NCI-H187 (cell line): ENCODE data around the gene SAPCD1.
A peak's percentile ranks its signal among the peaks of the same experiment; 100 is the strongest.

Experiments
- DNase-seq, 2 experiments: peaks; one replicate each; lab custom pipeline; 2025; lab: John Stamatoyannopoulos, UW

SAPCD1 gene

DNA sequence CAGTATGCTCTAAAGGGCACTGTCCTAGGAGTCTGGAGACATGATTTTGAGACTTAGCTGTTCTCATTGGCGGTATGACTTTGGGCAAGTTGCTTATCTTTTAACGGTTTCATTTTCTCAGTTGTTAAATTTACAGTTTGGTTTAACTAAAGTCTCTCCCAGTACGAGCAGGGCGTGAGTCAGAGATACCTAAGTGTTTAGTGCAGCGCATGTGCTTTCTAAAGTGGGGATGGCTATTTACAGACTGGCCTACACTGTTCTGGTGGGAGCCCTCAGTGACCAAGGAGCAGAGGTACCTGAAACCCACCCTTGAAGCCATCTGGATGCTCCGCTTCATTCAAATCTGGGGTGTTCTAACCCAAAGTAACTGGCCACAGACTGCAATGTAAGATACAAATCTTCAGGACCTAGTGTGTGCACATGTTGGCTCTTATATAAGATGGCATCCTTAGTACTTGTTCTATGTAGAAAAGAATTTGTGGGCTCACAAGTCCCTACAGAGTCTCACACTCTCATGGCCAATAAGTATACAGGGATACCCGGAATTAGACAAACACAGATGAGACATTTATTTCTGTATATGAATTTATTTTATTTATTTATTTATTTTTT lies 11.9 kb upstream of the SAPCD1 start:
- no peak for DNase-seq

DNA sequence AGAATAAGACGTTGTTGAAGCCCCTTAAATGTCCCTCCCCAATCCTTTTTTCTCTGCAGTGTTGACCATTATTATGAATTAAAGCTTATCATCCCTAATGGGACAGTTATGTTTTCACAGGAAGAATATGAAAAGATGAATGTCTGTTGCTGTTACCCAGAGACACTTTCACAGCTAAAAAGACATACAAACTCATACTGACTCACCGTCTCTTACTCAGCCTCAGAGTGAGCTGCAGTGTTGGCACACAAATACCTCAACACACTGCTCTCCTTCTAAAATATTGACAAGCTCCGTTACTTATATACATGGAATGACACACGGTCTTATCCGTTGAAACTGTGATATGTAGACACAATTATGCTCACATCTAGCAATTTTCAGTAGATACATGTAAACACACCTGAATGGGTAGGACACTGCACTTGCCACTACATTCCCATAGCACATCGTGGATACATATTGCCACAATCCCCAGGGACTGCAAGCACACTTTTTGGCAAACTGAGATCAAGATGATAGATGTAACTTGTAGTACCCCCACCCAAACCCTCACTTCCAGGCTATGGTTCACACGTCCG lies 9.6 kb upstream of the SAPCD1 start:
- no peak for DNase-seq

DNA sequence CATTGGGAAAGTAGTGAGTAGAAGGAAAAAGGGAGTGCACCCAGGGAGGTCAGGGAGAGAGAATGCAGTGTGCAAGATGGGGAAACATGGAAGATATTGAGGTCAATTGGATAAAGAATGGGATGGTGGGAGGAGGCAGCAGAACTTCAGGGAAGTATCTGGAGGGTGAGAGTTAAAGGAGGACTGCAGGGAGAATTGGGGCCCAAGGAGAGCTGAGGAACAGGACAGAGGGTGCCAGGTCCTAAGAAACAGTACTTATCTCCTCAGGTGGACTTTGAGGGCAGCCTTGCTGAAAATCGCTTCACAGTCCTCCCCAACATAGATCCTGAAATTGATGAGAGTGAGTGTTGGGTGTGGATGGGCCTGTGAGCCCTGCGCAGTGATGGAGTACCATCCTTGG lies 4.2 kb upstream of the SAPCD1 start:
- DNase-seq, result no peak

DNA sequence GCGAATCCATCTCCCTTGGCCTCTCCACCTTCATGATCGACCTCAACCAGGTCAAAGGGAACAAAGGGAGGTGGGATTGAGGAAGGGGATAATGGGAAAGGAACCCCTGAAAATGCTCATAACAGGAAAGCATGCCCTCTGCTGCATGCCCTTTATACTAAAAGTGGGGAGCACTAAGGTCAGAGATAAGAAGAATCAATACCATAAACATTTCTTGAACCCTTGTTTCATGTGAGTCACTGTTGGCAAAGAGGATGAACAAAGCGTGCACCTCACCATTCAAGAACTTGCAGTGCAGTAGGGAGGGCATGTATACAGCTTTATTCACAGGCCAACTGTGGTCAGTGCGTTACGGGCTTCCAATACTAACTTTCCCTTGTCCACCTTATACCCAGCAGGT lies 1.7 kb upstream of the SAPCD1 start:
- no peak for DNase-seq

DNA sequence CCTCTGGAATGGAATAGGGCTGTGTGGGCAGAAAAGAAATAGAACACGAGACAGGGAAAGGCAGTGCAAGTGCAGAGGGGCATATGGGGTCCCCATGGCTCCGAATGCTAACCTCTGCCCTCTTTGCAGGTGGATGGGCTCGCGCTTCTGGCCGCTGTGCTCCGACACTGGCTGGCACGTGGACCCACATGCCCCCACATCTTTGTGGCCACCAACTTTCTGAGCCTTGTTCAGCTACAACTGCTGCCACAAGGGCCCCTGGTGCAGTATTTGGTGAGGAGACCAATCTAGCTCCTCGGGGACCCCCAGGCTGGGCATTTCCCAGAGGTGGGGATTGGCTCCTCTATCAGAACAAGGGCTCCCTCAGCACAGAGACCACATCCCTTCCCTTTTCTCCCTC lies 1.1 kb upstream of the SAPCD1 start:
- DNase-seq, result no peak

DNA sequence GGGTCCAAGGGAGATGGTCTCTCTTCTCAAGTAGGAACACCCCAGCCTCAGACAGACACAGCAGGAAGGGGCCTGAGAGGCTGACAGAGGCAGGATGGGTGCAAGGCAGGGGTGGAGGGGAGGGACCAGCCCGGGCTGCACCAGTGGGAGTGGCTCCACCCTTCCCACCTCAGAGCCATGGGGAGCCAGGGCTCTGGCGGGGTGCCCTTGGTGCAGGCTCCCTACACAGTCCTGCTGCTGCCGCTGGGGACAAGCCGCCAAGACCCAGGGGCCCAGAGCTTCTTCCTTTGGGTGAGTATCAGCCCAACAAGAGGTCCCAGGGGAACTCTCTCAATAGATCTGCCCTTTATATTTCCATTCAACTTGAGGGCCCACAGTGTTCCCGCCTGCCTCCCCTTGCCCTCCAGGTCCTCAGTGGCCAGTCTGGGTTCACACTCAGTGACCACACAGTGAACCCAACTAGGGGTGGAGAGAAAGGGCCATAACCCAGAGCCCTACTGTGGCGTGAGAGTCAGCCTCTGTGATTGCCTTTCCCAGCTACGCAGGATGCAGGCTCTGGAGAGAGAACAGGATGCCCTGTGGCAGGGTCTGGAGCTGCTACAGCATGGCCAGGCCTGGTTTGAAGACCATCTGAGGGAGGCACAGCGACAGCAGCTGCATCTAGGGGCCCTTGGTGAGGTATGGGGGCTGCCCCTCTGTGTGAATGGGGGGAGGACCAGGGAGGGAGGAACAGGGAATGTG lies 592 bp downstream of the SAPCD1 start:
- DNase-seq, result no peak

DNA sequence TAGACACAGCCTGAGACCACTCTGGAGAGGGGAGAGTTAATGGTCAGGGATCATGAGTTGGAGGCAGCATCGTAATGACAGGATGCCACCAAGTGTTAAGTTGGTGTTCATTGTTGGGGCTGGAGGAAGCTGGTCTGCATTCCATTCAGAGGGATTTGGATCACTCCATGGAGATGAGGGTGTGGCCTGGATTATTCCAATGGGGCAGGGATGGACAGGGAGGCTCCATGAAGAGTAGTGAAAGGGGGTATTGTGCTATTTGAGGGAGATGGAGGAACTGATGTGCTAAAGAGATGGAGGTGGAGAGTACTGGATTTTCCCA lies 1.1 kb downstream of the SAPCD1 start:
- no peak for DNase-seq

DNA sequence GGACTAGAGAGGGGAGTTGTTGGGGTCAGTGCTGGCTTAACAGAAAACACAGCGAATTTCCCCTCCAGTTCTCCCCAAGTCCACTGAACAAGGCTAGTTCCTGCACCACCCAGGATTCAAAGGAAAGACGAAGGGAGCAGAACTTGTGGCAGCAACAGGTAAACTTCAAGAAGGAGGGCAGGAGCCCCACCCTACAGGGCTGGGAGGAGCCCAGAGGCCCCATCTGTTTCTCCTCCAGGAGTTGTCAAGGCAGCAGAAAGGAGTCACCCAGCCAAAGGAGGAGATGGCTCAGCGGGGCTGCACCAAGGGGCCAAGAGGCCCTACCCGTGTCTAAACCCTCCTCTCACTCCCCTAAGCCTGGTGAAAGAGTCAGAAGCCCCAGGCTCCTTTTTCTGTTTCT lies 1.7 kb downstream of the SAPCD1 start:
- DNase-seq, result no peak

DNA sequence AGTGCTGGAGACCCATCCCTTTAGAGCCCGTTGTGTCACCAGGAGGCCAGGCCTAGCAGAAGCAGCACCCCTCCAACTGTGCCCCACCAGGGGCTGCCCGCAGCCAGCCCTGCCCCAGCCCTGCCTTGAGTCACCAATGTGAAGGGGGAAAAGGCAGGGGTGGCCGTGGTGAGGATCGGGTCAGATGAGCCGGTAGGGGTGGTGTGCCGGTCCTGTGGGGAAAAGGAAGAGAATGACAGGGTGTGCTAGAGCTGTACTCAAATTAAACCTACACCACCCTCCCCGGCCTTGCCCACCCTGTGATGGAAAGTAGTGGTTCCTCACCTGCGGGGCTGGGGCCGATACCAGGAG lies 3.1 kb downstream of the SAPCD1 start:
- DNase-seq, result no peak

DNA sequence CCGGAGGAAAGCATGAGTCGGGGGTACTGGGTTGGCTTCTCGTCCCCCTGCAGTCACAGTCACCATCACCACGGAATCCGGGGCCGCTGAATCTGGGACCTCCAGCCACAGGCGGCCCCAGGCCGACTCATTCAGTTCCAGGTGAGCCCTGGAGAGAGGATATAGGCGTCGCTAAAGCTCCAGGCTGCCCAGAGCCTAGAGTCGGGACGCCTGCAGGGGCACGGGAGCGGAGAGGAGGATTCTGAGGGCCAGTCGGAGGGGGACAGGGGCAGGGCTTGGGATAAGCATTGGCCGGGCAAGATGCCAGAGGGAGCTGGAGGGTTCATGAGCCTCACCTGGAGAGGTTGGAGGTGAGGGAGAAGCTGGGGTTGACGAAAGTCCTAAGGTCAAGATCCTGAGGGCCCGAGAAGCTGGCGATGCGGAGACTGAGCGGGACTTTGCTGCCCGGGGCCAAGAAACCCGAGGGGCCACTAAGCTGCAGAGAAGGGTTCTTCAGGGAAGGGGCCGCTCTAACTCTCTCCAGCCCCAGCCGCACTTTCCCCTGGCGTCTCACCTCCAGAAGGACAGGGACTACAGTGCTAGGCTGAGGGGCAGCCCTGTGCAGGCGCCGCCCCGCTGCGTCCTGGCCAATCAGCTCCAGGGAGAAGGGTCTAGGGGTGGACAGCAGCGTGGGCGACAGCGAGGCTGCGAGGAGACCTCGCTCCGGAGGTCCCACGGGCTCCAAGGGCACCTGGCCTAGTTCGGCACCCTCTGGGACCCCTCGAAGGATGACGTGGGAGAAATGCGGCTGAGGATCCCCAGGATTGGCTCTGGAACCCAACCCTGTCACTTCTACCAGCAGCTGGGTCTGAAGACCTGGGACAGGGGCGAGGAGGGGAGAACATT lies 3.7 kb downstream of the SAPCD1 start:
- DNase-seq, result no peak

DNA sequence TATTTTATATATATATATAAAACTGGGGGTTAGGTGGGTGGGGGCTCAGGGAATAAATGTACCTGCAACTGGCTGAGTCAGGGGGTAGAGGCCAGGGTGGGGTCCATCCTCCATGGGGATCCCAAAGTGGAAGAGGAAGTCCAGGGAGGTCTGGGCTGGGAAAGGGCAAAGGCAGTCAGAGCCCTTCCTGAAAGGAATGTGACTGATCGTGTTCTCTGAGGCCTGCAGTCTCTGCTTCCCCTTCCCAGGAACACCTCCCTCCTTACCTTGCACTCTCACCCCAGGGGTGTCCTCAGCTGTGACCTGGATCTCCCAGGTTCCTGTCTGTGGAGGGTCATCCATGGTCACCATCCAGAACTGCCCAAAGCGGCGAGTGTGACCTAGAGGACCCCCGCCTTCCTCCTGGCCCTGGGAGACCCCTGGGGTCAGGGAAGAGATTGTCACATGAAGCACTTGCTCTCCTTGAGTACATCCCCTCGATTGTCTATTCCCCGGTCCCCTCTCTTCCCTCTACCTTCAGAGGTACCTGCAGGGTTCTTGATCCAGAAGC lies 4.7 kb downstream of the SAPCD1 start:
- no peak for DNase-seq

DNA sequence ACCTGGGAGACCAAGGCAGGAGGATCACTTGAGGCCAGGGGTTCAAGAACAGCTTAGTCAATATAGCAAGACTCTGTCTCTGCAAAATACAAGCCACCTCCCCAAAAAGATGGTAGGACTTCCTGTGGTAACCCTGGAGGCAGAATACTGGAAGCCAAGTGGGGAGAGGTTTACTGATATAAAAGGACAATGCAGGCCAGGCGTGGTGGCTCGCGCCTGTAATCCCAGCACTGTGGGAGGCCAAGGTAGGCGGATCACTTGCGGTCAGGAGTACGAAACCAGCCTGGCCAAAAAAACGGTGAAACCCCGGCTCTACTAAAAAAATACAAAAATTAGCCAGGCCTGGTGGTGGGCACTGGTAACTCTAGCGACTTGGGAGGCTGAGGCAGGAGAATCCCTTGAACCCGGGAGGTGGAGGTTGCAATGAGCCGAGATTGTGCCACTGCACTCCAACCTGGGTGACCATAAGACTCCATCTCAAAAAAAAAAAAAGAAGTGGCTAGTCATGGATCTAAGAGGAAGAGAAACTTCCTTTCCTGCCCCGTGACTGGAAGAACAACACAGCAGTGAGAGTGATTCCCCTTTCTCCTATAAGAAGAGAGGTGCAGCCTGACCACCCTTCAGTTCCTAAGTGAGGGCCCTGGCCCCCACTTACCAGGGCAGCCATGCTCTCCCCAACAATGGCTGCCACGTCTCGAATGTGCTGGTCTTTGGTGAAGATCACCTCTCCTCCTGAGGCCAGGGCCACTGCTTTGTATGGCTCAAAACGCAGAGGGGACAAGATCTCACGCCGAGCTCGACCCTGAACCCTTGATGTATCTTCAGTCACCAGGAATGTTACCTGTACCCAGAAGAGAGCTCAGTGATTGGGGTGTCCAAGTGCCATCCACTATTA lies 6.2 kb downstream of the SAPCD1 start:
- no peak for DNase-seq

DNA sequence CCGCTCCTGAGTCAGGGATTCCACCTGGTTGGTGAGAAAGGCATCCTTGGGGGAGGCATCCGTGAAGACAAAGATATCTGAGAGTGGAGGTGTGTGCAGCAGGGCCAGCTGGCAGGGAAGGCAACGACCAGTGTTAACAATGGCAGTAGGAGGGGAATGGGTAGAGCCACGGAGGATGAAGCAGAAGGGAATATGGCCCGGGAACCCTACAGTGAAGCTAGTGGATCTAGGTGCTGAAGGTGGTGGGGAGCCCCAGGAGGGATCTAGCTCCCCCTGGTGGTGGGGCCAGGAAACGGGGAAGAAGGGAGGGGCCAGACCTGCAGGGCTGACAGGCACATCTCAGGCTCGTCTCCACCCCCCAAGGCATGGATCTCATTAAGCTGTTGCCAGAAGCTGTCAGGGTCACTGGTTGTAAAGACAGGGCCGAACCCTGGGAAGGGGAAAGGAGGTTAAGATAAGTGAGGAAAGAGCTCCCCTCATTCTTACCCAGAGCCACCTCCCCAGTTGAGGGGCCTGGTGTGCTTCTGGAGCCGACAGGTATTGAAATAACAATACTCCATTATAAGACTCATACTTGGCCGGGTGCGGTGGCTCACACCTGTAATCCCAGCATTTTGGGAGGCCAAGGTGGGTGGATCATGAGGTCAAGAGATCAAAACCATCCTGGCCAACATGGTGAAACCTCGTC lies 7.4 kb downstream of the SAPCD1 start:
- peak in 1 of 2 experiments; percentile 20 for DNase-seq

DNA sequence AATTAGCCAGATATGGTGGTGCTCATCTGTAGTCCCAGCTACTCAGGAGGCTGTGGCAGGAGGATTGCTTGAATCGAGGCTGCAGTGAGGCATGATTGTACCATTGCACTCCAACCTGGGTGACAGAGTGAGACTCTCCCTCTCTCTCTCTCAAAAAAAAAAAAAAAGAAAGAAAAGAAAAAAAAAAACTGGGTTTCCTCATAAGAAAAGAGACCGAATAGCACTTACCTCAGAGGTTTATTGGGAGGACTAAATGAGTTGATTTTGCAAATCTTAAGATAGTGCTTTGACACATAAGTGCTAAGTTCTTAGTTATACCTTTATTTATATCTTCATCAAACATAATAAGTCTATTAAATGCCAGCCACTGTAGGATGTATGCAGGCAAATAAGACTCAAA lies 8.4 kb downstream of the SAPCD1 start:
- no peak for DNase-seq

DNA sequence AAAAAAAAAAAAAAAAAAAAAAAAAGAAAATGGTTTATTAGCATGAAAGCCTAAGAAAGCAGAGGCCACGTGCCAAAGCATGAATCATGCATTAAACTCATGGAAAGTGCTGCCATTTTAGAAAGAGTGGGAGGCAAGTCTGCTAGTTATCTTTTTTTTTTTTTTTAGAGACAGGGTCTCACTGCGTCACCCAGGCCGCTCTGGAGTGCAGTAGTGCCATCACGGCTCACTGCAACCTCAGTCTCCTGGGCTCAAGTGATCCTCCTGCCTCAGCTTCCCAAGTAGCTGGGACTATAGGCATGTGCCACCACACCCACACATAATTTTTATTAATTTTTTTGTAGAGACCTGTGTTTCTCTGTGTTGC lies 9.5 kb downstream of the SAPCD1 start:
- DNase-seq, result no peak

DNA sequence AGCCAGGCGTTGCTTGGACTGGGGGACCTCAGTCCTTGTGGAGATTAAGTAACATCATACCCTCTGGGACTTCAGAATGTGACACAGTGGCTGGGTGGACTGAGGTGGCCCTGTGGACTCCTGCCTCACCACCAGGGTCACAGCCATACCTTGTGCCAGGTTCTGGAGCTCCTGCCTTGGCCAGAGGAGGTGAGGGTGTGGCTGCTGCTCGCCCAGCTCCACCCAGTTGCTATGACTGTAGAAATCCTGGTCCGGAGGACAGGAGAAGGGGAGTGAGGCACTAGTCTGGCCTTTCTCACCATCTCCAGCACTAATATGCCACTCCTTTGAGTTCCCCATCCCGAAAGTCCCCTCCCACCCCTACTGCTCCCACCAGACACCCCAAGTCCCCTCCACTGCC lies 12.7 kb downstream of the SAPCD1 start:
- DNase-seq, result no peak

DNA sequence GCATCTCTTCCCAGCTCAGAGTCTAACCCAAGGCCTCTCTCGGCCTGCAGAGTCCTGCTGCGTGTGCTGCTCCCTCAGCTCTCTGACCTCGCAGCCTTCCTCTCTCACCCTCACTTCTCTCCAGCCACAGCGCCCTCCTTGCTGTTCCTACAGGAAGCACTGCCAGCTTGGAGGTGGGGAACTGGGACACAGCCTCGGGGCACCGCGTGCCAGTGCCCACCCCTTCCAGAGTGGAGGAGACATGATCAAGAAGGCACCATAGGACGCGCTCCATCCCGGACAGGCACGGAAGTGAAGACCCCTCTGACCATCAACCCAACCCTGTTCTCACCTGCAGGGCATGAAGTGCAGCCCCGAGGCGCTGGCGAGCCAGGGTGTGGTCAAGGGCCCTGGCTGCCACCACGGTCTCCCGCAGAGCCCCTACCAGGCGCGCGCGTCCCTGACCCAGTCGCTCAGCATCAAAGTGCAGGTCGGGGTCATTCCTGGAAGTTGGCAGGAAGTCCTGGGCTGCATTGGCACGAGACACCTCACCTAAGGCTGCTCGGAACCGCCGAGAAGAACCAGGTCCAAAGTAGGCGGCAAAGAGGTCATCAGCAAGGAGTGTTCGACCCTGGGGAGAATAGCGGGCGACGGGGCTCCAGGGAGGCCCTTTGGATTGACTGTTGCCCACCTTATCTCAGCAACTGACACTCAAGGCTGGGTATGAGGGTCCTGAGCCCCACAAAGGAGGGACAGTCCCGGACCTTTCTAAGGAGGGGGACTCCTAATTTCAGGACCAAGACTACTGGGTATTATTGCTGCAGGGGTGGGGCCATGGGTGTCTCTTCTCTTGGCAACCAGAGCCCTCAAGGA lies 13.4 kb downstream of the SAPCD1 start:
- no peak for DNase-seq

DNA sequence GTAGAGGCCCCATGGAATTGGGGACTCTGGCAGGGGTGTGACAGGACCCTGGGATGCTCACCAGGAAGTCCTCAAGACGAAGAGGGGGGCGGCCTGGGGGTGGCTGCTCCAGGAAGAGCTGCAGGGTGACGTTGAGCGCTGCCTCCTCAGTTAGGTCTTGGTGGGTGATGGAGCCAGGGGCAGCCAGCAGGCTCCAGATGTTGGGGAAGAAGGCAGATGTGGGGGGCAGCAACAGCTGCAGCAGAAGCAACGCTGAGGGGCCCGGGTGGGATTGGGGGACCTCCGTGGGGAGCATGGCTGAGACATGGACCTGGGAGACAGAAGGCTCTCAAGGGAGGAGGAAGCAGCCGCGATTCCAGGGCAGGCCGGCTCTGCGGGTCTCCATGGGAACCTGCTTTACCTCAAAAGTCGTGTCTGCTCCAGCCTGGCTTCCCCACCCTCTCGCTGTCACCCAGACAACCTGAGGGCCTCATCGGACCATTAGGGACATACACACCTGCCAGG lies 14.1 kb downstream of the SAPCD1 start:
- no peak for DNase-seq

DNA sequence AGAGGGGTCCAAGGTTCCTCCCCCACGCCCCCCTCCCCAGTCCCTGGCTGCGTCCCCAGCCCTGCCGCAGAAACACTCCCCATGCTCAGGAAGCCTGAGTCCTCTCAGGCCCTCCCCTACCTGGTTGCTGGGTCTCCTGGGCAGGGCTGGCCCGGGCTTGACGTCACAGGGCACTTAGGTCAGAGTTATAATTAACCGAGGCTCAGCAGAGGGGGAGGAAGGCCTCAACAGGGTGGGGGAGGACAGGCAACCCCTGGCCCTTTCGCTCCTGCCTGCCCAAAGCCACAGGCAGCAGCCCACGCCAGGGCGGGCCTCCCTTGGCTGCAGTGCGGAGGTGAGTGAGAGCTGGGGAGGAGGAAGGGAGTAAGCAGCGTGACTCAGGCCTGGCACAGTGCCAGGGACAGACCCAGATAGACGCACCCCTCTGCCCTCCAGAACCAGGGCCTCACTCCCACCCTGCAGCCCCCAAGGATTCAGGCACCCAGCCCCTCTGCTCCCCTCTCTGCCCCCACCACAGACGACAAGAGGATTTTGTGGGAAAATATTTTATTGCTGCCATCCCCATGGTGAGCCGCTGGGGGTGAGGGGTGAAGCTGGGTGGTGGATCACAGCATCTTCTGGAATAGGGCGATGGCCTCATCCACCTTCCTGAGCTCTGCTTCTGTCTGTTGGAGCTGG lies 14.7 kb downstream of the SAPCD1 start, which contains the start of gene VWA7:
Gene VWA7, minus strand, starts transcription at position 340 of the 678 bp plus-strand sequence. CDS start 549 bp downstream, outside the sequence.
- no peak for DNase-seq
